ENCODE measurements around the gene EGLN1. TPM values are rescaled to one million over a fixed set of nuclear protein-coding genes. Genes with fewer than 3 reads are reported as not detected.
"Not testable (repeated sequence)": the region's sequence is repeated elsewhere in the genome, so short reads cannot be mapped to it uniquely, and the experiment has no call there.

The EGLN1 gene
- total RNA-seq, 1 donor from 2014 or later, result 20.2 TPM

- intact Hi-C loops (cut with micrococcal nuclease), result no loop called here
- Mint-ChIP-seq H3K27me3 (ENCODE audit: low read depth) (peaks cover 51% of the 10 kb centered on the region), H3K36me3 (ENCODE audit: low read depth) (no peaks in the 10 kb centered on the region), H3K4me3 (ENCODE audit: low read depth) (no peak overlapping the region), H3K4me1 (ENCODE audit: low read depth) (no peaks in the 10 kb centered on the region), H3K27ac (no peak overlapping the region), H3K9me3 (peaks cover 12% of the 10 kb centered on the region)
- DNase-seq (ENCODE audit: low spot score), result no peak
Measured at GRCh38 chr1:231442735-231443134, 20.6 kb upstream of the EGLN1 start.

GRCh38 chr1:231432996-231433395 is 10.9 kb upstream of the EGLN1 start:
- H3K4me3 Mint-ChIP-seq (ENCODE audit: low read depth), result no peak overlapping the region
- H3K4me1 Mint-ChIP-seq (ENCODE audit: low read depth), result peaks cover 1% of the 10 kb centered on the region
- DNase-seq (ENCODE audit: low spot score), result no peak
- H3K36me3 Mint-ChIP-seq (ENCODE audit: low read depth), result no peaks in the 10 kb centered on the region
- no peak overlapping the region for H3K27ac Mint-ChIP-seq
- peaks cover 39% of the 10 kb centered on the region for H3K27me3 Mint-ChIP-seq (ENCODE audit: low read depth)
- H3K9me3 Mint-ChIP-seq, result no peaks in the 10 kb centered on the region
- intact Hi-C loops (cut with micrococcal nuclease), result no loop called here

GRCh38 chr1:231431665-231432415 is 9.8 kb upstream of the EGLN1 start:
- Mint-ChIP-seq H3K27me3 (ENCODE audit: low read depth) (peaks cover 36% of the 10 kb centered on the region), H3K27ac (no peak overlapping the region), H3K9me3 (no peaks in the 10 kb centered on the region), H3K36me3 (ENCODE audit: low read depth) (no peaks in the 10 kb centered on the region), H3K4me3 (ENCODE audit: low read depth) (no peak overlapping the region), H3K4me1 (ENCODE audit: low read depth) (peaks cover 1% of the 10 kb centered on the region)
- DNase-seq (ENCODE audit: low spot score), result no peak
- intact Hi-C loops (cut with micrococcal nuclease), result no loop called here

- H3K4me3 Mint-ChIP-seq (ENCODE audit: low read depth); H3K36me3 Mint-ChIP-seq (ENCODE audit: low read depth); intact Hi-C loops (cut with micrococcal nuclease); H3K4me1 Mint-ChIP-seq (ENCODE audit: low read depth); DNase-seq (ENCODE audit: low spot score); H3K27ac Mint-ChIP-seq; H3K9me3 Mint-ChIP-seq: not testable (repeated sequence)
- peaks cover 35% of the 10 kb centered on the region for H3K27me3 Mint-ChIP-seq (ENCODE audit: low read depth)
Measured at GRCh38 chr1:231430678-231431352, 8.7 kb upstream of the EGLN1 start.

- H3K36me3 Mint-ChIP-seq (ENCODE audit: low read depth), result no peaks in the 10 kb centered on the region
- H3K27ac Mint-ChIP-seq, result no peak overlapping the region
- H3K9me3 Mint-ChIP-seq, result no peaks in the 10 kb centered on the region
- H3K27me3 Mint-ChIP-seq (ENCODE audit: low read depth), result peaks cover 45% of the 10 kb centered on the region
- DNase-seq (ENCODE audit: low spot score), result no peak
- intact Hi-C loops (cut with micrococcal nuclease), result no loop called here
- no peak overlapping the region for H3K4me3 Mint-ChIP-seq (ENCODE audit: low read depth)
- peaks cover 6% of the 10 kb centered on the region for H3K4me1 Mint-ChIP-seq (ENCODE audit: low read depth)
Measured at GRCh38 chr1:231428377-231428776, 6.3 kb upstream of the EGLN1 start.

- Mint-ChIP-seq H3K27me3 (ENCODE audit: low read depth) (peaks cover 34% of the 10 kb centered on the region), H3K9me3 (no peaks in the 10 kb centered on the region), H3K4me1 (ENCODE audit: low read depth) (peaks cover 17% of the 10 kb centered on the region), H3K36me3 (ENCODE audit: low read depth) (peaks cover under 1% of the 10 kb centered on the region), H3K4me3 (ENCODE audit: low read depth) (no peak overlapping the region), H3K27ac (no peak overlapping the region)
- no peak for DNase-seq (ENCODE audit: low spot score)
- intact Hi-C loops (cut with micrococcal nuclease), result loop anchor here (5.0 kb wide), 3 partner anchors 68 to 177 kb away; no protein-coding TSS in a partner anchor
Measured at GRCh38 chr1:231424950-231425805, 3.1 kb upstream of the EGLN1 start.

- Mint-ChIP-seq H3K9me3 (no peaks in the 10 kb centered on the region), H3K4me3 (ENCODE audit: low read depth) (no peak overlapping the region), H3K36me3 (ENCODE audit: low read depth) (peaks cover 12% of the 10 kb centered on the region), H3K27me3 (ENCODE audit: low read depth) (peaks cover 32% of the 10 kb centered on the region), H3K4me1 (ENCODE audit: low read depth) (peaks cover 29% of the 10 kb centered on the region), H3K27ac (no peak overlapping the region)
- intact Hi-C loops (cut with micrococcal nuclease), result loop anchor here (2.0 to 5.0 kb wide), 4 partner anchors 37 to 179 kb away; no protein-coding TSS in a partner anchor
- no peak for DNase-seq (ENCODE audit: low spot score)
Measured at GRCh38 chr1:231423648-231424047, 1.6 kb upstream of the EGLN1 start.

GRCh38 chr1:231422798-231423309 is 767 bp upstream of the EGLN1 start:
- H3K27me3 Mint-ChIP-seq (ENCODE audit: low read depth), result peaks cover 32% of the 10 kb centered on the region

GRCh38 chr1:231421546-231421970 is 529 bp downstream of the EGLN1 start:
- Mint-ChIP-seq H3K27me3 (ENCODE audit: low read depth) (peaks cover 32% of the 10 kb centered on the region), H3K4me3 (ENCODE audit: low read depth) (peak overlapping the region; percentile 77), H3K9me3 (no peaks in the 10 kb centered on the region), H3K4me1 (ENCODE audit: low read depth) (peaks cover 47% of the 10 kb centered on the region), H3K36me3 (ENCODE audit: low read depth) (peaks cover 30% of the 10 kb centered on the region), H3K27ac (no peak overlapping the region)
- DNase-seq (ENCODE audit: low spot score), result peak; percentile 51
- intact Hi-C loops (cut with micrococcal nuclease), result loop anchor here (5.0 kb wide), 3 partner anchors 64 to 181 kb away; no protein-coding TSS in a partner anchor

More at GRCh38 chr1:231422798-231423309, 767 bp upstream of the EGLN1 start:
- Mint-ChIP-seq H3K4me1 (ENCODE audit: low read depth) (peaks cover 37% of the 10 kb centered on the region), H3K4me3 (ENCODE audit: low read depth) (peak overlapping the region; percentile 82), H3K9me3 (no peaks in the 10 kb centered on the region), H3K27ac (peak overlapping the region; percentile 83), H3K36me3 (ENCODE audit: low read depth) (peaks cover 20% of the 10 kb centered on the region)
- intact Hi-C loops (cut with micrococcal nuclease), result loop anchor here (1.0 to 5.0 kb wide), 7 partner anchors 38 to 179 kb away; partner anchors contain the start of genes SPRTN and TSNAX
- no peak for DNase-seq (ENCODE audit: low spot score)

- peak overlapping the region; percentile 90 for H3K4me3 Mint-ChIP-seq (ENCODE audit: low read depth)
- H3K27ac Mint-ChIP-seq, result peak overlapping the region; percentile 80
- no peaks in the 10 kb centered on the region for H3K9me3 Mint-ChIP-seq
- peak; percentile 40 for DNase-seq (ENCODE audit: low spot score)
- intact Hi-C loops (cut with micrococcal nuclease), result loop anchor here (5.0 kb wide), 3 partner anchors 64 to 181 kb away; no protein-coding TSS in a partner anchor
- H3K27me3 Mint-ChIP-seq (ENCODE audit: low read depth), result peaks cover 26% of the 10 kb centered on the region
- peaks cover 47% of the 10 kb centered on the region for H3K4me1 Mint-ChIP-seq (ENCODE audit: low read depth)
- H3K36me3 Mint-ChIP-seq (ENCODE audit: low read depth), result peaks cover 31% of the 10 kb centered on the region
Measured at GRCh38 chr1:231420959-231421545, 1.0 kb downstream of the EGLN1 start.

GRCh38 chr1:231420299-231420958 is 1.7 kb downstream of the EGLN1 start:
- DNase-seq (ENCODE audit: low spot score), result no peak
- Mint-ChIP-seq H3K27me3 (ENCODE audit: low read depth) (peaks cover 20% of the 10 kb centered on the region), H3K4me1 (ENCODE audit: low read depth) (peaks cover 49% of the 10 kb centered on the region), H3K4me3 (ENCODE audit: low read depth) (peak overlapping the region; percentile 90), H3K36me3 (ENCODE audit: low read depth) (peaks cover 31% of the 10 kb centered on the region), H3K9me3 (no peaks in the 10 kb centered on the region), H3K27ac (peak overlapping the region; percentile 80)
- intact Hi-C loops (cut with micrococcal nuclease), result loop anchor here (5.0 kb wide), 3 partner anchors 63 to 182 kb away; no protein-coding TSS in a partner anchor
